ENCODE results near the gene TMED4. TPM values are rescaled to one million over a fixed set of nuclear protein-coding genes. Genes with fewer than 3 reads are reported as not detected.

TMED4 gene
- total and polyA plus RNA-seq, 2 of the 13 experiments (the other 11 are each of a cell fraction or from before 2014, with no cell fraction given), result 81.4 to 109 TPM

- TF ChIP-seq, protein P1, sequence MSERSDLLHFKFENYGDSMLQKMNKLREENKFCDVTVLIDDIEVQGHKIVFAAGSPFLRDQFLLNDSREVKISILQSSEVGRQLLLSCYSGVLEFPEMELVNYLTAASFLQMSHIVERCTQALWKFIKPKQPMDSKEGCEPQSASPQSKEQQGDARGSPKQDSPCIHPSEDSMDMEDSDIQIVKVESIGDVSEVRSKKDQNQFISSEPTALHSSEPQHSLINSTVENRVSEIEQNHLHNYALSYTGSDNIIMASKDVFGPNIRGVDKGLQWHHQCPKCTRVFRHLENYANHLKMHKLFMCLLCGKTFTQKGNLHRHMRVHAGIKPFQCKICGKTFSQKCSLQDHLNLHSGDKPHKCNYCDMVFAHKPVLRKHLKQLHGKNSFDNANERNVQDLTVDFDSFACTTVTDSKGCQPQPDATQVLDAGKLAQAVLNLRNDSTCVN (CRISPR knock-in tag; IDR thresholded peaks at IDR 0.05; ENCODE audit: borderline replicate concordance), result peak; percentile 74
- TF ChIP-seq ZNF761 (CRISPR knock-in tag; conservative IDR thresholded peaks at IDR 0.05) (no peak), ZNF329 (CRISPR knock-in tag; IDR thresholded peaks at IDR 0.05; ENCODE audit: low read depth) (peak; percentile 60), GATAD1 (CRISPR knock-in tag; IDR thresholded peaks at IDR 0.05) (peak; percentile 49; the same call in 1 of the 2 replicates), ZMYM4 (CRISPR knock-in tag; IDR thresholded peaks at IDR 0.05) (peak; percentile 82; the same call in 1 of the 2 replicates), KLF15 (CRISPR knock-in tag; IDR thresholded peaks at IDR 0.05; ENCODE audit: borderline replicate concordance) (no peak; the same call in 1 of the 2 replicates), ZNF17 (CRISPR knock-in tag; IDR thresholded peaks at IDR 0.05) (no peak), PTBP1 (IDR thresholded peaks at IDR 0.05; ENCODE audit: low read depth, low read length, poor library complexity, severe bottlenecking) (peak; percentile 21), ZNF224 (CRISPR knock-in tag; IDR thresholded peaks at IDR 0.05) (peak; percentile 76; the same call in 1 of the 2 replicates), ZNF281 (CRISPR knock-in tag; IDR thresholded peaks at IDR 0.05; ENCODE audit: borderline replicate concordance) (peak; percentile 25; the same call in 1 of the 2 replicates), HOXA7 (CRISPR knock-in tag; IDR thresholded peaks at IDR 0.05) (no peak), PAX8 (CRISPR knock-in tag; IDR thresholded peaks at IDR 0.05; ENCODE audit: borderline replicate concordance) (no peak), BORCS8-MEF2B (CRISPR knock-in tag; IDR thresholded peaks at IDR 0.05) (peak; percentile 85), KDM3A (CRISPR knock-in tag; IDR thresholded peaks at IDR 0.05; ENCODE audit: low read depth) (no peak), MYC (CRISPR knock-in tag; IDR thresholded peaks at IDR 0.05; ENCODE audit: borderline replicate concordance) (peak; percentile 77), SMC3 (IDR thresholded peaks at IDR 0.05; ENCODE audit: low read length) (no peak), TFAP4 (IDR thresholded peaks at IDR 0.05; ENCODE audit: borderline replicate concordance, low read depth) (peak; percentile 46; the same call in 1 of the 2 replicates)
- TF ChIP-seq, protein P2, sequence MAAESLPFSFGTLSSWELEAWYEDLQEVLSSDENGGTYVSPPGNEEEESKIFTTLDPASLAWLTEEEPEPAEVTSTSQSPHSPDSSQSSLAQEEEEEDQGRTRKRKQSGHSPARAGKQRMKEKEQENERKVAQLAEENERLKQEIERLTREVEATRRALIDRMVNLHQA (CRISPR knock-in tag; IDR thresholded peaks at IDR 0.05), result no peak
- TF ChIP-seq, protein P3, sequence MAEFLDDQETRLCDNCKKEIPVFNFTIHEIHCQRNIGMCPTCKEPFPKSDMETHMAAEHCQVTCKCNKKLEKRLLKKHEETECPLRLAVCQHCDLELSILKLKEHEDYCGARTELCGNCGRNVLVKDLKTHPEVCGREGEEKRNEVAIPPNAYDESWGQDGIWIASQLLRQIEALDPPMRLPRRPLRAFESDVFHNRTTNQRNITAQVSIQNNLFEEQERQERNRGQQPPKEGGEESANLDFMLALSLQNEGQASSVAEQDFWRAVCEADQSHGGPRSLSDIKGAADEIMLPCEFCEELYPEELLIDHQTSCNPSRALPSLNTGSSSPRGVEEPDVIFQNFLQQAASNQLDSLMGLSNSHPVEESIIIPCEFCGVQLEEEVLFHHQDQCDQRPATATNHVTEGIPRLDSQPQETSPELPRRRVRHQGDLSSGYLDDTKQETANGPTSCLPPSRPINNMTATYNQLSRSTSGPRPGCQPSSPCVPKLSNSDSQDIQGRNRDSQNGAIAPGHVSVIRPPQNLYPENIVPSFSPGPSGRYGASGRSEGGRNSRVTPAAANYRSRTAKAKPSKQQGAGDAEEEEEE (CRISPR knock-in tag; IDR thresholded peaks at IDR 0.05; ENCODE audit: borderline replicate concordance), result no peak
These were observed 40.8 kb downstream of the TMED4 start, which contains the start of gene NPC1L1 (continued) for GRCh38 chr7:44541028-44541869.
